Purkinje cell (primary cell): ENCODE results near the gene OR2T33. TPM values are rescaled to one million over a fixed set of nuclear protein-coding genes. Genes with fewer than 3 reads are reported as not detected.

Experiments
- polyA plus RNA-seq: library from polyadenylated mRNA; unstranded; fragments of >200 nt; fragmentation: Nextera tagmentation; gene quantifications from 2 replicates; pipeline ENCODE4 v1.2.1, GENCODE V29; 2014

OR2T33 gene
- not detected in 2 replicates for polyA plus RNA-seq

GRCh38 chr1:248277876-248278275, at the start of gene OR2T33:
TSS of gene OR2T33 (minus strand) at chr1:248277976. CDS start at chr1:248273814, 4,162 bp downstream.

GRCh38 chr1:248324468-248324867, 46.7 kb upstream of the OR2T33 start, which contains the start of gene OR2M7:
TSS of gene OR2M7 (minus strand) at chr1:248324568. CDS start at chr1:248324568, 0 bp downstream.

GRCh38 chr1:248303324-248303723, 25.5 kb upstream of the OR2T33 start, which contains the start of gene OR2T12:
TSS of gene OR2T12 (minus strand) at chr1:248303424. CDS start at chr1:248295578, 7,846 bp downstream.

GRCh38 chr1:248231117-248231516, 46.7 kb downstream of the OR2T33 start, which contains the start of gene OR2M4:
TSS of gene OR2M4 (plus strand) at chr1:248231417. CDS start at chr1:248238929, 7,512 bp downstream.

Other genes starting within 250 kb of the OR2T33 start
- 0.21 TPM in 1 of 2 replicates, not detected in the other for gene OR2L2, start 247.9 kb downstream of the OR2T33 start, polyA plus RNA-seq
- gene OR2L3, start 231.1 kb downstream of the OR2T33 start, polyA plus RNA-seq: not detected in 2 replicates
- gene OR2L13, start 182.8 kb downstream of the OR2T33 start, polyA plus RNA-seq: 0.48 and 3.1 TPM in 2 replicates
- not detected in 2 replicates for gene OR2M5, start 132.8 kb downstream of the OR2T33 start, polyA plus RNA-seq
- not detected in 2 replicates for gene OR2M2, start 103.2 kb downstream of the OR2T33 start, polyA plus RNA-seq
- gene OR2M3, start 80.7 kb downstream of the OR2T33 start, polyA plus RNA-seq: not detected in 2 replicates
- not detected in 2 replicates for gene OR2M4, start 46.6 kb downstream of the OR2T33 start, polyA plus RNA-seq
- gene OR2T12, start 25.4 kb upstream of the OR2T33 start, polyA plus RNA-seq: not detected in 2 replicates
- not detected in 2 replicates for gene OR2M7, start 46.6 kb upstream of the OR2T33 start, polyA plus RNA-seq
- not detected in 2 replicates for gene OR14C36, start 70.8 kb upstream of the OR2T33 start, polyA plus RNA-seq
- gene OR2T4, start 83.7 kb upstream of the OR2T33 start, polyA plus RNA-seq: not detected in 2 replicates
- gene OR2T6, start 97.8 kb upstream of the OR2T33 start, polyA plus RNA-seq: not detected in 2 replicates
- gene OR2T1, start 125.1 kb upstream of the OR2T33 start, polyA plus RNA-seq: not detected in 2 replicates
- not detected in 2 replicates for gene OR2T2, start 167.7 kb upstream of the OR2T33 start, polyA plus RNA-seq
- not detected in 2 replicates for gene OR2T3, start 195.4 kb upstream of the OR2T33 start, polyA plus RNA-seq
- gene OR2T5, start 210.6 kb upstream of the OR2T33 start, polyA plus RNA-seq: not detected in 2 replicates
- gene OR2G6, start 230.1 kb upstream of the OR2T33 start, polyA plus RNA-seq: not detected in 2 replicates